Activated CD4-positive, alpha-beta T cell treated with anti-CD3 and anti-CD28 coated beads, Interleukin-2, Interleukin-4, amounts not matched to agents 100 ng/mL and 50 ng/mL, durations not matched to agents 16 hours and 8 hours (primary cell): ENCODE data around the gene DLL1.

Experiments used
- DNase-seq: peaks from one replicate; pipeline ENCODE4 v3.0.0-alpha.2; 2020; ENCODE audit warnings: low spot score

DLL1 gene

DNA sequence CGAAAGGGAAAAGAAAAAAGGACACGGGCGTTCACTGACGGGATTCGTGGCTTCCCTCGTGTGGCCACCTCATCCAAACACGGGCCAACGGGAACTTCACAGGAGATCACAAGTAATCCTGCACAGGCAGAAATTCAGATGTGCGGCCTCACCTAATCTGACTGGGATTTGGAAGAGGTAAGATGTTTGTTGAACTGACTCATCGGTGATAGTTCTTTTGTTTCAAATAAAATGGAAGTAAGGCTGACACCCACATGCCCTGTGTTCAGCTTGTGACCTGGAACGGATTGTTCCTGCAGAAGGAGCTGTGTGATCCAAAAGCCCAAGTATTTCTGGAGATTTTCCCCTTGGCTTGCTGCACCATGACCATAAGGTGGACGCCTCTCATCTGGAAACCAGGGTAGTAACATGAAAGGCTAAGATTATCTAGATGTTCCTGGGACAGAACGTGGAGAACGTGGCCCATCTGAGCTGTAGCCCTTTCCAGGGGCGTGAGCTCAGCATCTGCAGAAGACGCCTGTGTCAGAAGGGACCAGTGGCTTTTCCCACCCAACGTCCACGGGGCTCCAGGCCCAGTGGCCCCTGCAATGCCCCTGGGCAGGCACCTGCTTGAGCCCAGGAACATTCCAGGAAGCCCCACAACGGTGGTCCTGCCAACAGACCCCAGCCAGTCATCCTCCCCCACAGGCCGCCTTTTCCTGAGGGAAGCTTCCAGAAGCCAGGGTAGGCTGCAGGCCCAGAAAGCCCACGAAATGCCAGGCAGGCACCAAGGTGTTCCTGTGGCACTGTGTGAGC lies 39.7 kb downstream of the DLL1 start:
- no peak for DNase-seq

DNA sequence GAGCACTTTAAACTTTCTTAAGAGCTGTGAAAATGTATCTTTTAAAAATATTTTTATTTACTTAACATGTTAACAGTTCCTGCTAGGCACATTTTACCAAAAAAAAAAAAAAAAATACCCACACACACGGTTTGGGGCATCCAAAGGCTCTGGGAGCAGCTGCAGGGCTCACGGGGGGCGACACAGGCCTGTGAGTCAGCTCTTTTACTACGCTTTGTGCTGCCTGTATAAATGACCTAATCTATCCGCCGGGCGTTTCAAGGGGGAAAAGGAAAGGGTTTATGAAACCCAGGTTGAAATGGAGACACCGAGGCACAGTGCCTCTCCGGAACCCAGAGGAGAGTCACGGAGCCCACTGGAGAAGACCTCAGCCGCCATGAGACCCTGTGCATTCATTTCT lies 40.4 kb downstream of the DLL1 start:
- DNase-seq = no peak

DNA sequence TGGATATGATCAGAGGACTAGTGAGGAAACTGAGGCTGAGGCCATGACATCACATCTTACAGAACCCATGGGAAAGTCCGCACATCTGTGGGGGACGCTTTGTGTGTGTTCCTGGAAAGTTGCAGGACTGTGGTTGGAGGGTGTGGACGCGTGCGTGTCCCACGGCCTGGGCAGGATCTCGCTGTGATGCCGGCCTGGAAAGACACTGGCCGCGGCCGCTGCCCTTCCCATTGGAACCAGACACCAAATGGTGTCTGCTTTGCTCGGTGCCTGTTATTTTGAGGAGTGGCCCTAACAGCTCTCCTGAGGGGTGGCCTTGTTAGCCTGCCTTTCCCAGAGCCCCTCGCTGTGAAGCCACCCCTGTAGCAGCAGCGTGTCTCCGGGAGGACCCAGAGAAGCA lies 41.1 kb downstream of the DLL1 start:
- no peak for DNase-seq

DNA sequence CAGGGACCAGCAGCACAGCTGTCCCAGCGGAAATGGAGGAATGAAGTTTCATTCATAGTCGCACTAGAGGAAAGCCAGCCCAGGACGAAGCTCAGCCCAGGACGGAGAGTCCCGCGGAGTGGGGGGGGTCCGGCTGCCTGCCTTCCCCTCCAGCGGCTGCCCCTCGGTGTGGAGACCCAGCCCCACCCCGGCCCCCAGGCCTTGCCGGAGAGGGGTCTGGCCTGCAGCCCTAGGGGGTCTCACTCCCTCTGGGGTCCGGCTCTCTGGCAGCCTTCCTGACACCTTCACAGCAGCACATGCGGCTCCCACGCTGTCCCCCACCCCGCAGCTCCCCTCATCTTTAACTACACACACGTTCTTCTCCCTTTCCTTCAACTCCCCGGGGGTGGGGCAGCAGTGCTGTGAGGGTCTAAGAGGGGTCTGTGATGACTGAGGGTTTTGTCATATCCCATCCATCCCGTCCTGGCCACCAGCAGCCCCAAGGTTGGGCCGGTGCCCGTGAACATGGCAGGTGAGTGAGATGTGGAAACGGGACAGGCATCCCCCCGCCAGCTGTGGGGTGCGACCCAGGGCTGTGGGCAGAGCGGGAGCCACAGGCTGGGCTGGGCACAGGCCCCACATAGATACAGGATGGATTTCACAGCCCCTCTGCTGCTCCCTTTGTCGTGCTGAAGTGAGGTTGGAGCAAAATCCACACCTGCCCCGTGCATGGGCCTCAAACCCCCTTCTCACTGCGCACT lies 41.8 kb downstream of the DLL1 start:
- DNase-seq = no peak

DNA sequence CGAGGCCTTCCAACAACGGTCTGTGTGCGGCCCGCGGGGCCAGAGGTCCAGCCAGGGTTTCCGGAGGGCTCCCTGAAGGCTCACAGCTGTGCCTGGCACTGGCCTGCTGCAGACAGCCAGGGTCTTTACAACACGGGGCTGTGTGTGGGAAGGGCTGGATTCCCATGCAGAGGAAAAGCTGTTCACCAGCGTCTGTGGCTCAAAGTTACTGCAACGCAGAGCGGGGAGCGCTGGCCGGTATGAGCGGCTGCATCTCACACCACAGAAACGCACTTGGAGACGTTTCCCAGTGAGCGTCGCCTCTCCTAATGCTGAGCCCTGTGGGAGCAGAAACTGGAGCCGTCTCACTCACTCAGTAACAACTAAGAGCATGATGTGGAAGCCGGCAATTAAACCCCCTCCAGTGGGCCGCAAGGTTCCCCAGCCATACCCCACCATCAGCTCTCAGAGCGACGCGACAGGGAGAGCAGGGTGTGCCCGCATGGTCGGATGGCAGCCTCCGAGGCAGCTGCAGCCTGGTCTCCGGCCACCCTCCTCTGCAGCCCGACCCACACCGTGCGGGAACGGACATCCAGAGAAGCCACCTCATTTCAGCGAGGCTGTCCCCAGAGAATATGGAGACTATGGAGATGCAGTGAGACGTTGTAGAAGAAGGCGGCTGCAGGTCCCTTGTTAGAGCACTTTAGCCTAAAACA lies 42.6 kb downstream of the DLL1 start:
- DNase-seq = no peak

DNA sequence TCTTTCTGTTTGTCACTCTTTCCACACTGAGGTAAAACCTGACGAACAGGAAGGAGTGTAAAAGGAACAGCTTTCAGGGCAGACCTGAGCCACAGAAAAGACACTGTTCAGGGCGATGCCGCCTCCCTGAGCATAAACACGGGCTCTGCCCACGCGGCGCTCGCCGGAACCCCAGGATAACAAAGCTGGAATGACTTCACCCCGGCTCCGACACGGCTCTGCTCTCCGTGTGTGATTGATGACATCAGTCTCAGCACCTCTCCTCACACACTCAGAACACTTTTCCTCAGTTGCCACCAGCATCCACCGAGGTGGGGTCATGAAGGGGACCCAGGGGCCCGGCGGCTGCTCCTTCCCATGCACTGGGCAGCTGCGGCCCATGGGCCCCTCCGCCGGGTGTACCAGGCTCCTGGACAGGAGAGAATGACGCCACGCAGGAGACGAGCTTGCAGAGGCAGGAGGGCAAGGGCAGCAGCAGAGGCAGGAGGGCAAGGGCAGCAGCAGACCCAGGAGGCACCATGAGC lies 43.6 kb downstream of the DLL1 start:
- no peak for DNase-seq

DNA sequence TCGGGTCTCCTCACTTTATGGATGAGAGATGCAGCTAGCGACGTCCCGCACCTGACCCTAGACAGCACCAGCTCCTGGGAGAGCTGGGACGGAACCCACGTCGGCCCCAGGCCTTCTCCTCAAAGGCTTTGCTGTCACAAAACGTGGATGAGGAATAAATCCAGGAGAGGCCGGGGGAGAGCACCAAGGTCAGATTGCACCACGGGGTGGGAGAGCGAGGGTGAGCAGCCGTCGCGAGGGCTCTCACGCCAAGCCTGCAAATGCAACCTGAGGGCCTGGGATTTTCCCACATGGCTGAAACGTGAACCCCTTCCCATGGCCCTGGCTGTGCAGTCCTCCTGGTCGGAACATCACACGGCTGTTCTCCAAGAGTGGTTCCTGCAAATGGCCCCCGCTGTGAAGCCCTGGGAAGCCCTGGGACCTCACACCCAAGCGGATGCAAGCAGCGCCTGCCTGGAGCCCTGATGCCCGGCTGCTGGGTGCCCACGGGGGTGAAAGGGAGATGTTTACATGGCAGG lies 45.3 kb downstream of the DLL1 start:
- DNase-seq = no peak

DNA sequence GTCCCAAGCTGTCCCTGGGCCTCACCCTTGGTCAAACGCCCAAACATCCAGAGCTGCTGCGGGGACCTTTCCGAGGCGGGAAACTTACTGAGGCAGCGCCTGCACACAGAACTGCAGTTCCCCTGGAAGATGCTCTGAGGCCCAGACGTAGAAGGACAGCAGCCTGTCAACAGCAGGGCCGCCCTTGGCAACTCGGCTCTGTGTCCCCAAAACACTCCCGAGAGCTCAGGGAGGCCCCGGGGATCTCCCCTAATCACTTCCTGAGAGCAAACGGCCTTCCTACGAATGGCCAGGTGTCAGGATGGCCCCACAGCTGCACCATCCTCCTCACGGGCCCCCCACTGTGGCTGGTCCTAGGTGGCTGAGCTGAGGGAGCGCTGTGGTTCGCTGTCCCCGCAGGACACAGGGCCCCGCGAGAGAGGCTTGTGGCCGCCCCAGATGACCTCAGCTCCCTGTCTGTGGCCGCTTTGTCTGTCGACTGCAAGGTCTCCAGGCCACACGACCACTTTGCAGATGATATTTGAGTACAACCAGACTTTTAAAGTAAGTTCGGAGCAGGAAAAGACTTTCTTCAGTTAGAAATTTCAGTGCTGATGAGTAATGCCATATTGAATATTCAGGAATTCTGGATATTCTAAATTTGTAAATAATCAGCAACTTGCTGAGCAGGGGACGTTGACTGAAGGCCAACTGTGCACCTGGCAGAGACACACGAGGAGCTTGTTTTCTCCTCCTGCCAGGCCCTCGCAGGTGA lies 46.0 kb downstream of the DLL1 start:
- DNase-seq = no peak

DNA sequence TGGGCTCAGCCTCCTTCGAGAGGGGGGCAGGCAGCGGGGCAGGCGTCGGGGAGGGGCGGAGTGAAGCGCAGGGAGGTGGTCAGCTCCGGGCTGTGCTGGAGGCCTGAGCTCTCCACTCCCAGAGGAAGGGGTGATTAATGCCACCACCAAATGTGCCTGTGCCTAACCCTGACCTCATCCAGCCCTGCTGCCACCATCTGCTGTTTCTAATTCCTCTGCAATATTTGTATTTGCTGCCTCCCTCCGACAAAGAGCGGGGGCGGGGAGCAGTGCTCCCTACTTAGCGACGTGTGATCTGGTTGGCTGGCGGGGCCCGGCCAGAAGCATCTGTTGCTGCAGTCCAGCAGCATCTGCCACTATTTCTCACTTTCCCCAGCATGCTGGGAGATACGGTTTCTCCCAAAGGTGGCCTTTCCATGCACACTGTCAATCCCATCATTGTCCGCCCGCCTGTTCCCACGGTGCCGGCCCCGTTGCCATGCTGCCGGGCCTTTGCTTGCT lies 47.0 kb downstream of the DLL1 start:
- no peak for DNase-seq

DNA sequence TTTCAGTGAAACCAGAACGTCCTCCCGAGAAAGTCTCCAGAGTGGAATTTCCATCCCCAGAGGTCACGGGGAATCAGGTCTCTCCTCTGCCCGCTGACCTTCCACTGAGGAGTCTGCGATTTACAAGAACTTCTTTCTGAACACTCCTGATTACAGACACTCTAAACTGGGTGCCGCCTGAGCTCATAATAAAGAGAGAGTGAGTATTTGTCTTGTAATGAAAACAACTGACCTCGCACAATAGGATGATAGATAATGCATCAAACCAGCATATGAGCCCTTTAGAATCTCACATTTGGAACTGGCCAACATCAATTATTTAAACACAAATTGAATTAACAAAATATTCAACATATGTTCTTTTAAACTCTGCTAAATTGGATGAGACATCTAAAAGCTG lies 47.5 kb downstream of the DLL1 start:
- DNase-seq = no peak

DNA sequence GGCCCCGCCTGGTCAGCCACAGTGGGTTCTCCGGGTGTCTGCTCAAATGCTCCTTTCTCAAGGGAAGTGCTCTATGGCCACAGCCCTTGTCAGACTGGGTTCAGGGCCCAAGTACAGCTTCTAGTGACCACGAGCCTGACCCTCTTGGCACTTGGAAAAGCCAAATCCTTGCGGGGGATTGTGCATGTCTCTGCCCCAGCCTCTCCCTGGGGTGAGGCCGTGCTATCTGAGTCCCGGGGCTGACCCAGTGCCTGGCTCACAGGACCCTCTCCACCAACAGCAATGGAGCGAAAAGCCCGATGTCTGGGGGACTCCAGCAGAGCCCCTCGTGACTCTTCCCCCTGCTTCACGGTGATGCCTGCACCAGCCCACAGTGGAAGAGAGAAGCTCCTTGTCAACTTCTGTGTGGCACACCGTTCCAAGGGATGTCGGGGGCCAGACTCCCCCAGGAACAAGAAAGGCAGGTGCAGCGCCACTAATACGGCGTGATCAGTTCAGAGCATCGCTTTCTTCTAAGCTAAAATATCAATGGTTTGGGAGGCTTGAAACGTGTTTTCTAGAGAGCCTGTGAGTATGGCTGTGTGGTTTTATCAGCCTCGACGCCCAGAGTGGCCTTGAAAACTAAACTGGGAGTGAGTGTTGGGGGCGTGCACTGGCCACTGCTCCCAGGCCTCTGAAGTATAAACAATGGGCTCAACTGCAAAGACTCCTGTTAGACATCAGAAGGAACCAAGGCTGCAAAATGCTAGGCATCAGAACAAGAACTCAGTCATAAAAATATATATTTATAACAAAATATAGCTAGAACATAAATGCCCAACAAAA lies 51.9 kb downstream of the DLL1 start:
- no peak for DNase-seq

DNA sequence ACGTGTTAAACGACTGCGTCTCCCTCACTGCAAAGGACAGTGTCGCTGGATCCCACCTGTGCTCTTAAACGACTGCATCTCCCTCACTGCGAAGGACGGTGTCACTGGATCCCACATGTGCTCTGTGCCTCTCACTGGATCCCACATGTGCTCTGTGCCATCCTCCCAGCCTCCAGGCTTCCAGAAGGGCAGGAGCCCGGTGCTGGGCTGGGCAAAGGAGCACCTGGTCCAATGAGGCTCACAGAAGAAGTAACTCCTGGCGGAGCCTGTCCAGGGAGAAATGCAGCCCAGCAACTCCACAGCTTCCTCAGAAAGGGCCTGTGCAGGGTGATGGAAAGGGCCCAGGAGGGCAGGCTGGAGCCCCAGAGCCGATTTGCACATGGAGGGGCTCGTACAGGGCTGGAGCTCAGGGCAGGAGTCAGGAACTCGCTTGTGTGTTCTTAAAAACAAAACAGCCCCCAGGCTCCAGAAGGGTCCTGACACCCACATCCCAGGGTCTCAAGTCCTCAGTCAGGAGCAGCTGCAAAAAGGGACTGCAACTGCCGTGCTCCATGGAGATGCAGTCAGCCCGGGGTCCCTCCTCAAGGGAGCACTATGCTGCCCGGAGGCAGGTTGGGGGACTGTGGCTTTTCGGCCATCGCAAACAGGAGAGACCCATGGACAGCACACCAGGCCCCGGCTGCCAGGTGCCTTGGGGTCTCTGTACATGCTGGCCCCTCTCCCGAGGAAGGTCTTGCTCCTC lies 52.7 kb downstream of the DLL1 start:
- no peak for DNase-seq

DNA sequence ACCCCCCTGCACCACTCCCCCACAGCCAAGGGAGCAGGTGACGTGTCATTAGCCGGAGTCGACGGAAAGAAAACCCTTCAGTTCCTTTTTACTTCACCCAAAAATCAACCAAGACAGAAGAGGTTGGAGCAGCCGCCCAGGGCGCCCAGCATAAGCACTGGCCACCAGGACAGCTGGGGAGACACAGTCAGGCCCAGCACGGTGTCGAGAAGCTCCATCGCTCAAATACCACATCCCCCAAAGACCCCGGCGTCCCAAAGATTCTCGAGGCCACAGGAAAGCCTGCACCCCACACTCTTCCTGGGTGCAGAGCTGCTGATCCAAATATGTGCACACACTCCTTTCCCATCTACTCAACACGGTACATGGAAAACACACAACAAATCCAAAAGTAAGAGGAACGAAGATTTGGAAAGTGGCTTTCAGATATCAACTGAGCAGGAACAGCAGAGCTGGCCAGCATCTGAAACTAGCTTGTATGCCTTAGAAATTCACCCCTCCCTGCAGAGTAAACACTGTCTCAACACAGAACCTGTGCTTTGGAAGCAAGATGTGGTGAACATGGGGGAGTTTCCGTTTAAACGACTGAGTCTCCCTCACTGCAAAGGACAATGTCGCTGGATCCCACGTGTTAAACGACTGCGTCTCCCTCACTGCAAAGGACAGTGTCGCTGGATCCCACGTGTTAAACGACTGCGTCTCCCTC lies 54.6 kb downstream of the DLL1 start:
- DNase-seq = no peak

DNA sequence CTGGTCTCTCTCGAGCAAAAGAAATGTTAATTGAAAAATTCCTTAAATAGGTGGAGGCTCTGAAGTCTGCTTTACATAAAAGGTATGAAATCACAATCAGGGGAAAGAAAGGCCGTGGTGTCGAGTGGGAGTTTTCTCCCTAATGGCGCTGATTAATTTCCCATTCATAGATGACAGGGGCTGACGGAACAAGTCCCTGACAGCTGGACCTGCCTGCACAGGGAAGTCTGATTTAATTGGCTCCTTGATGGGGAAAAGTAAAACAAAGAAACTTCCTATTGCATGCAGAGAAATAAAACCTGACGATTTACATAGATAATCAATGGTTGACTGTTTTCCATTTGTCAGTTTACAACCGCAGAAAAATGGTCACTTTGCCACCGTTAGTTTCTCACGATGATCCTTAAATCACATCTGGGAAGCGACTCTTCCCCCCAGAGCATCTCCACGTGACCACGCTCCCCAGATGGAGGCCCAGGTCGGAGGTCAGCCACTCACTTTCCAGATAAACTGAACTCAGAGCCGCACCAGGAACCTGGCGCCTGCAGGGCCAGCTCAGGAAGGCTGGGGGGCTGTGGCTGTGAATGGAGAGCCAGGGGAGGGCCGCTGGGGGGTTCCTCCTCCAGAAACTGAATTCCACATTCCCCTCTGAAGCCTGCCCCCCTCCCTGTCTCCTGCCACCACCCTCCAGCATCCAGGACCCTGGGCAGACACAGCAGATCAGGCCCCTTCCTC lies 55.3 kb downstream of the DLL1 start:
- no peak for DNase-seq

DNA sequence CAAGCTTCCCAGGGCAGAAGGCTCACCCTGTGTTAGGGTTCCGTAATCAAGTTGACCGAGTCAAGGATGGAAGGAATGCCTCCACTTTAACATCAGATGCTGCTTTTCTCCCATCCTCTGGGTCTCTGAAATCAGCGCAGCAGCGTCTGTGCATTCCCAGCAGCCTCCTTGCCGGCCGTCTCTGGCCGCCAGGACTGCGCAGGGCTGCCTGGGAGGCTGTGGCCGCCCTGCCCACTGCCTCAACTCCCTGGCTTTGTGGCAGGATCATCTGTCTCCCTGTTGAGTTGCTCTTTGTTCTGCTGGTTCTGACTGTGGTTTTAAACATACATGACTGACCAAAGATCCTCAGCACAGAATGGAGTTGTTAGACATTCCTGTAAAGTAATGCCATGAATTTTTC lies 56.5 kb downstream of the DLL1 start:
- no peak for DNase-seq

DNA sequence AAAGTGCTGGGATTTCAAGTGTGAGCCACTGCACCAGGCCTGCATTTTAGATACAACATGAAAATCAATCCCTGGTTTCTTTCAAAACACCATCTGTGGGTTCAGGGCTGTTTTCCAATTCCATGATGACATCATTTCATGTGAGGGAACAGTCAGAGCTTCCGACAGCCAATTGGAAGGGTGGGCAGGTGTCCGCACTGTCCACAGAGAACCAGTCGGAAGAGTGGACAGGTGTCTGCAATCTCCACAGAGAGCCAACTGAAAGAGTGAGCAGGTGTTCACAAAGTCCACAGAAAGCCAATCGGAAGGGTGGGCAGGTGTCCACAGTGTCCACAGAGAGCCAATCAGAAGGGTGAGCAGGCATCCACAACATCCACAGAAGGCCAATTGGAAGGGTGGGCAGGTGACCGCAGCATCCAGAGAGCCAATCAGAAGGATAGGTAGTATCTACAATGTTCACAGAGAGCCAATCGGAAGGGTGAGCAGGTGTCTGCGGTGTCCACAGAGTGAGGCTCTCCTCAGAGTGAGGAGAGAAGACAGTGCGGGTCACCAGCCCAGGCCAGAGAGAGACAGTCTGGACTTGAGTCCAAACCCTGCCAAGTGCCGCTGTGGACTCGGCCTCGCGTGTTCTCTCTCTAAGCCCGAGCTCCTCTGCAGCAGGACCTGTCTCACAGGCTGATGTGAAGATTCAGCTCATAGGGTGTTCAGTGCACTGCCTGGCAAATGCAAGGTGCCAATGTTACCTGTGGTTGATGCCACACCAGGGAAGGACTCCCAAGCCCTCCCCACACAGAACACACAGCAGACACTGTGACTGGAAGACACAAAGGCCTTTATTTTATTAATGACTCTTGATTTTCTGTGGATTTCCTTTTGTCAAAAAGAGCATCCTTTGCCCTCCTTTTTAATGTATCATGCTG lies 57.3 kb downstream of the DLL1 start:
- no peak for DNase-seq
